IMR-90 (cell line): Measurements from ENCODE around the gene ZNF385D.
A peak's percentile ranks its signal among the peaks of the same experiment; 100 is the strongest.

Experiments used
- BHLHE40 ChIP-seq: fragments of 150-350 bp; IDR thresholded peaks from 2 replicates; pipeline ENCODE4 v1.6.1; 2016; ENCODE audit warnings: mild to moderate bottlenecking, low read depth, low read length
- CEBPB ChIP-seq: IDR thresholded peaks from 2 replicates; pipeline ENCODE4 v1.6.1; 2012; ENCODE audit warnings: low read depth, low read length, improper control_type of control experiment
- CHD1 ChIP-seq: IDR thresholded peaks from 2 replicates; pipeline ENCODE4 v1.6.1; 2012; ENCODE audit warnings: low read depth, low read length, improper control_type of control experiment
- NFE2L2 ChIP-seq: fragments of 150-350 bp; IDR thresholded peaks from 2 replicates; pipeline ENCODE4 v1.6.1; 2016; ENCODE audit warnings: low read depth, mild to moderate bottlenecking, low read length
- POLR2A ChIP-seq: IDR thresholded peaks from 2 replicates; pipeline ENCODE4 v1.6.1; 2012; ENCODE audit warnings: mild to moderate bottlenecking, low read depth, low read length
- RCOR1 ChIP-seq: IDR thresholded peaks from 2 replicates; pipeline ENCODE4 v1.6.1; 2012; ENCODE audit warnings: mild to moderate bottlenecking, low read length, improper control_type of control experiment; ENCODE audit not compliant: insufficient replicate concordance
- SMC3 ChIP-seq: fragments of 150-350 bp; IDR thresholded peaks from 2 replicates; pipeline ENCODE4 v1.6.1; 2016; ENCODE audit warnings: low read depth, mild to moderate bottlenecking, antibody characterized with exemption, low read length, moderate library complexity
- TF ChIP-seq, protein P1 (sequence below): conservative IDR thresholded peaks from 2 replicates; pipeline ENCODE4 v1.5.1; 2012; ENCODE audit warnings: mild to moderate bottlenecking, low read depth, low read length, improper control_type of control experiment
- TF ChIP-seq, protein P2 (sequence below): fragments of 150-350 bp; IDR thresholded peaks from 2 replicates; pipeline ENCODE4 v1.6.1; 2017; ENCODE audit warnings: mild to moderate bottlenecking, antibody characterized with exemption, low read length, low read depth

DNA sequence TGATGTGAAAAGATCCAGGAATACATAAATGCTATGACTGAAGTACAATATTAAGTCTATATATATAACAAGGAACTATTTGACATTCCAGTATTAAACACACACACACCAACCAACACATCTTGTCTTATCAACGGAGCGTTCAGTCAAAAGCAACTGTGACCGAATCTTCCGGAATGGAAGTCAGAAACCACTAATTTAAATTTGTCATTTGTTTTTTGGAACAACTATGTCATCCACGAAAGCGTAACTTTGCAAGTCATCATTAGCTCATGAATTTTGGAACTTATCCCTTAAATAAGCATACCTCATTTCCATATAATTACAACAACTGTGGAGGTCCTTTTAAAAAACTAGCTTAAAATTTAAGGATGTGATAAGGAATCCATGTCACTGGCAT lies 5.0 kb downstream of the ZNF385D start:
- TF ChIP-seq, protein P1, sequence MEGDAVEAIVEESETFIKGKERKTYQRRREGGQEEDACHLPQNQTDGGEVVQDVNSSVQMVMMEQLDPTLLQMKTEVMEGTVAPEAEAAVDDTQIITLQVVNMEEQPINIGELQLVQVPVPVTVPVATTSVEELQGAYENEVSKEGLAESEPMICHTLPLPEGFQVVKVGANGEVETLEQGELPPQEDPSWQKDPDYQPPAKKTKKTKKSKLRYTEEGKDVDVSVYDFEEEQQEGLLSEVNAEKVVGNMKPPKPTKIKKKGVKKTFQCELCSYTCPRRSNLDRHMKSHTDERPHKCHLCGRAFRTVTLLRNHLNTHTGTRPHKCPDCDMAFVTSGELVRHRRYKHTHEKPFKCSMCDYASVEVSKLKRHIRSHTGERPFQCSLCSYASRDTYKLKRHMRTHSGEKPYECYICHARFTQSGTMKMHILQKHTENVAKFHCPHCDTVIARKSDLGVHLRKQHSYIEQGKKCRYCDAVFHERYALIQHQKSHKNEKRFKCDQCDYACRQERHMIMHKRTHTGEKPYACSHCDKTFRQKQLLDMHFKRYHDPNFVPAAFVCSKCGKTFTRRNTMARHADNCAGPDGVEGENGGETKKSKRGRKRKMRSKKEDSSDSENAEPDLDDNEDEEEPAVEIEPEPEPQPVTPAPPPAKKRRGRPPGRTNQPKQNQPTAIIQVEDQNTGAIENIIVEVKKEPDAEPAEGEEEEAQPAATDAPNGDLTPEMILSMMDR, result no peak
- no peak for TF ChIP-seq POLR2A
- TF ChIP-seq, protein P2, sequence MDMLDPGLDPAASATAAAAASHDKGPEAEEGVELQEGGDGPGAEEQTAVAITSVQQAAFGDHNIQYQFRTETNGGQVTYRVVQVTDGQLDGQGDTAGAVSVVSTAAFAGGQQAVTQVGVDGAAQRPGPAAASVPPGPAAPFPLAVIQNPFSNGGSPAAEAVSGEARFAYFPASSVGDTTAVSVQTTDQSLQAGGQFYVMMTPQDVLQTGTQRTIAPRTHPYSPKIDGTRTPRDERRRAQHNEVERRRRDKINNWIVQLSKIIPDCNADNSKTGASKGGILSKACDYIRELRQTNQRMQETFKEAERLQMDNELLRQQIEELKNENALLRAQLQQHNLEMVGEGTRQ, result no peak
- no peak for TF ChIP-seq BHLHE40
- TF ChIP-seq RCOR1, result no peak
- TF ChIP-seq CEBPB, result no peak
- TF ChIP-seq SMC3, result no peak
- TF ChIP-seq CHD1, result no peak
- TF ChIP-seq NFE2L2, result 0 out of 2 replicates have a peak, but pooled peaks have one; percentile 42
